ENCODE data around the gene MOSPD3.

The MOSPD3 gene

GRCh38 chr7:100568896-100569844 lies 43.2 kb upstream of the MOSPD3 start:
- Histone ChIP-seq H3K27me3 (ENCODE audit: control insufficient read depth, insufficient read depth, low read length) (no peaks in the 10 kb centered on the region), H3K9ac (ENCODE audit: low read length) (peak overlapping the region; percentile 78), H3K36me3 (ENCODE audit: control insufficient read depth, insufficient read depth, low read length) (no peaks in the 10 kb centered on the region), H3K9me3 (ENCODE audit: control insufficient read depth, insufficient read depth, low read depth, low read length) (no peaks in the 10 kb centered on the region), H3K4me3 (ENCODE audit: low read depth, low read length) (peak overlapping the region; percentile 71), H3K27ac (ENCODE audit: low read depth, low read length) (no peak overlapping the region; the same call in 1 of the 2 replicates), H3K4me1 (ENCODE audit: control insufficient read depth, insufficient read depth, low read length) (peaks cover 47% of the 10 kb centered on the region)

DNA sequence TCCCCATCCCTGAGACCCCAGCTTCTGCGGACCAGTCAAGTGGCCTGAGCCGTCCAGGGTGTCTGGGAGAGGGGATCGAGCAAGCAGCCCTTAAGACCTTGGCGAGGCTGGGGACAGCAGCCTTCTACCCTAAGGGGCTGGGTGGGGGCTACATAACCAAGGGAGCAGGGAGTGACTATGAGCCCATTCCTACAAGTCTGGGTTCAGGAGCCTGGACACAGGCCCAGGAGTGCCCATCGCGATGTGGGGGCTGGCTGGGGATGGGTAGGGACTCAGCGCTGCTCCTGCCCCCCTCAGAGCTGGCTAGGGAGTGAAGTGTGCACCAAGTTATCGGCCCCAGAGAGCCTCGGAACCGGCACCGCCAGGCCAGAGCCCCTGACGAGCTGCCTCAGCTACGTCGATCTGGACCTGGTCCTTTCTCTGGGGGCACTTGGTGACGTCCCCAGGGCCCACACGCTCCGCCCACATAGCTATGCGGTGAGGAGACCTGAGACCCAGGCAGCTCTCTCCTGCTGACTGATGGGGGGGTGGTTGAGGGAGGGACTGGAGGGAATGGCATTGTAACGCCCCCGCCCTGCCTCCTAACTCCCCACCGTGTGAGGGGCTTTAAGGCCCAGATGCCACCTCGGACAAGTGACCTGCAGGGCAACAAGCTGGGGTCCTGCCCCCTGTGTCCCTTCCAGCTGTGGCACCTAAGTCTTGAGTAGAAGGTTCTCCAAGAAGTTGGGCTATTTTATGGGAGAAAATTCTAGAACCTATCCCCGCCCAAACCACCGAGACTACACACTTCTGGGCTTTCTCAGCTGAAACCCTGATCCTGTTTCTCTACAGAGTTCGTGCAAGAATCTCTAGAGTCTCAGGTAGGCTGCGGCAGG lies 41.1 kb upstream of the MOSPD3 start:
- H3K27ac ChIP-seq (ENCODE audit: low read depth, low read length): no peak overlapping the region; the same call in 1 of the 2 replicates
- H3K9me3 ChIP-seq (ENCODE audit: control insufficient read depth, insufficient read depth, low read depth, low read length): no peaks in the 10 kb centered on the region
- no peaks in the 10 kb centered on the region for H3K27me3 ChIP-seq (ENCODE audit: control insufficient read depth, insufficient read depth, low read length)
- peak overlapping the region; percentile 3 for H3K9ac ChIP-seq (ENCODE audit: low read length)
- peaks cover 46% of the 10 kb centered on the region for H3K4me1 ChIP-seq (ENCODE audit: control insufficient read depth, insufficient read depth, low read length)
- peaks cover 16% of the 10 kb centered on the region for H3K36me3 ChIP-seq (ENCODE audit: control insufficient read depth, insufficient read depth, low read length)
- H3K4me3 ChIP-seq (ENCODE audit: low read depth, low read length): peak overlapping the region; percentile 41

DNA sequence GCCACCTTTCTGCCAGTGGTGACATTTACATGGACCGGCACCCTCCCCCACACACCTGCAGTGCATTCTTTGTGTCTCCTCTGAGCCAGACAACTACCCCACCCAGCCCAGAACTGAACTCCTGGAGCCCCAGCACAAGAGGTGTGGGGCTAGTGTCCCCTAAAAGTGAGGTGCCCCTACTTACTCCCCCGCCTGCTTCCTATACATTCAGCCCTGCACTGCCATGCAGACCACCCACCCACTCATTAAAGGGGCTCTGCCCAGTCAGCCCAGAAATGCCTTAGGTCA lies 40.6 kb upstream of the MOSPD3 start:
- Histone ChIP-seq H3K27me3 (ENCODE audit: control insufficient read depth, insufficient read depth, low read length) (no peaks in the 10 kb centered on the region), H3K9ac (ENCODE audit: low read length) (peak overlapping the region; percentile 3), H3K36me3 (ENCODE audit: control insufficient read depth, insufficient read depth, low read length) (peaks cover 22% of the 10 kb centered on the region), H3K27ac (ENCODE audit: low read depth, low read length) (no peak overlapping the region), H3K9me3 (ENCODE audit: control insufficient read depth, insufficient read depth, low read depth, low read length) (no peaks in the 10 kb centered on the region), H3K4me1 (ENCODE audit: control insufficient read depth, insufficient read depth, low read length) (peaks cover 44% of the 10 kb centered on the region), H3K4me3 (ENCODE audit: low read depth, low read length) (peak overlapping the region; percentile 41; the same call in 1 of the 2 replicates)

- Histone ChIP-seq H3K4me1 (ENCODE audit: control insufficient read depth, insufficient read depth, low read length) (peaks cover 41% of the 10 kb centered on the region), H3K27me3 (ENCODE audit: control insufficient read depth, insufficient read depth, low read length) (no peaks in the 10 kb centered on the region), H3K9ac (ENCODE audit: low read length) (peak overlapping the region; percentile 0), H3K36me3 (ENCODE audit: control insufficient read depth, insufficient read depth, low read length) (peaks cover 26% of the 10 kb centered on the region), H3K27ac (ENCODE audit: low read depth, low read length) (peak overlapping the region; percentile 35; the same call in 1 of the 2 replicates), H3K9me3 (ENCODE audit: control insufficient read depth, insufficient read depth, low read depth, low read length) (no peaks in the 10 kb centered on the region), H3K4me3 (ENCODE audit: low read depth, low read length) (peak overlapping the region; percentile 41; the same call in 1 of the 2 replicates)
Observed at GRCh38 chr7:100572281-100572948, 39.9 kb upstream of the MOSPD3 start.

GRCh38 chr7:100572949-100573675 lies 39.2 kb upstream of the MOSPD3 start:
- H3K27me3 ChIP-seq (ENCODE audit: control insufficient read depth, insufficient read depth, low read length): no peaks in the 10 kb centered on the region

GRCh38 chr7:100573691-100574361 lies 38.5 kb upstream of the MOSPD3 start, which contains the start of gene SAP25:
TSS of gene SAP25 (minus strand) at chr7:100573900. CDS start at chr7:100573742, 158 bp downstream.
- Histone ChIP-seq H3K27ac (ENCODE audit: low read depth, low read length) (no peak within 1 kb of the TSS), H3K9ac (ENCODE audit: low read length) (no peak within 1 kb of the TSS), H3K36me3 (ENCODE audit: control insufficient read depth, insufficient read depth, low read length) (peaks cover 40% of the 10 kb centered on the region), H3K4me1 (ENCODE audit: control insufficient read depth, insufficient read depth, low read length) (peaks cover 30% of the 10 kb centered on the region), H3K27me3 (ENCODE audit: control insufficient read depth, insufficient read depth, low read length) (no peaks in the 10 kb centered on the region), H3K4me3 (ENCODE audit: low read depth, low read length) (no peak within 1 kb of the TSS), H3K9me3 (ENCODE audit: control insufficient read depth, insufficient read depth, low read depth, low read length) (no peaks in the 10 kb centered on the region)

More at GRCh38 chr7:100572949-100573675, 39.2 kb upstream of the MOSPD3 start:
- Histone ChIP-seq H3K27ac (ENCODE audit: low read depth, low read length) (no peak overlapping the region), H3K9me3 (ENCODE audit: control insufficient read depth, insufficient read depth, low read depth, low read length) (no peaks in the 10 kb centered on the region), H3K4me3 (ENCODE audit: low read depth, low read length) (no peak overlapping the region), H3K9ac (ENCODE audit: low read length) (no peak overlapping the region), H3K4me1 (ENCODE audit: control insufficient read depth, insufficient read depth, low read length) (peaks cover 35% of the 10 kb centered on the region), H3K36me3 (ENCODE audit: control insufficient read depth, insufficient read depth, low read length) (peaks cover 33% of the 10 kb centered on the region)

- H3K4me3 ChIP-seq (ENCODE audit: low read depth, low read length): no peak overlapping the region
- H3K4me1 ChIP-seq (ENCODE audit: control insufficient read depth, insufficient read depth, low read length): peaks cover 25% of the 10 kb centered on the region
- peaks cover 45% of the 10 kb centered on the region for H3K36me3 ChIP-seq (ENCODE audit: control insufficient read depth, insufficient read depth, low read length)
- H3K9ac ChIP-seq (ENCODE audit: low read length): no peak overlapping the region
- no peak overlapping the region for H3K27ac ChIP-seq (ENCODE audit: low read depth, low read length)
- H3K9me3 ChIP-seq (ENCODE audit: control insufficient read depth, insufficient read depth, low read depth, low read length): no peaks in the 10 kb centered on the region
- H3K27me3 ChIP-seq (ENCODE audit: control insufficient read depth, insufficient read depth, low read length): no peaks in the 10 kb centered on the region
Observed at GRCh38 chr7:100574362-100575205, 37.8 kb upstream of the MOSPD3 start.

- no peak overlapping the region for H3K9ac ChIP-seq (ENCODE audit: low read length)
- H3K27me3 ChIP-seq (ENCODE audit: control insufficient read depth, insufficient read depth, low read length): no peaks in the 10 kb centered on the region
- H3K9me3 ChIP-seq (ENCODE audit: control insufficient read depth, insufficient read depth, low read depth, low read length): no peaks in the 10 kb centered on the region
- H3K36me3 ChIP-seq (ENCODE audit: control insufficient read depth, insufficient read depth, low read length): peaks cover 52% of the 10 kb centered on the region
- H3K27ac ChIP-seq (ENCODE audit: low read depth, low read length): no peak overlapping the region
- H3K4me3 ChIP-seq (ENCODE audit: low read depth, low read length): no peak overlapping the region
- peaks cover 22% of the 10 kb centered on the region for H3K4me1 ChIP-seq (ENCODE audit: control insufficient read depth, insufficient read depth, low read length)
Observed at GRCh38 chr7:100575206-100575631, 37.1 kb upstream of the MOSPD3 start.

DNA sequence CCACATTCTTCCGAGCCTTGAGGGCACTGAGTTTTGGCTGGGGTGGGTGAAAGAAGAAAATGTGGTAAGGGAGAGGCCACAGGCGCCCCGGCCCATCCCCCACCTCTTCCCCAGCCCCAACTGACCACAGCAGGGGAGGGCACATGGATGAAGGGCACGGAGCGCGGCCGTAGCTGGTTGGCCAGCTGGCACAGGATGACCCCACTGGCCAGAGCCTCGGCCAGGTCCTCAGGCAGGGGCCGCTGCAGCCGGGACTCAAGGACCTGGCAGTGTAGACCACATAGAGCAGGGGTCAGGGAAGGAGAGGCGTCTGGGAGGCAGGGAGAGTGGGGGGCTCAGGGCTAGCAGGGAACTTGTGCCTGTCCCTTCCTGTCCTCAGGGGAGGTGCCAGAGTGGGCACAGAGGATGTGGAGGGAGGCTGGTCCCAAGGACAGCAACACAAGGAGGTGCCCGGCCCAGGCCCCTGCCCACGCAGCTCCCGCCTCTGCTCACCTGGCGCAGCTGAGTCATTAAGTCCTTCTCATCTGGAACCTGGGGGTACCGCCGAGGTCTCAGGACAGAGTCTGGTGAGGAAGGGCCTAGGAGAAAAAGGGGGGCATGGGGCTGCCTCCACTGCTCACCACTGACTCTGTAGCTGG lies 36.5 kb upstream of the MOSPD3 start:
- H3K9me3 ChIP-seq (ENCODE audit: control insufficient read depth, insufficient read depth, low read depth, low read length): no peaks in the 10 kb centered on the region
- no peak overlapping the region for H3K27ac ChIP-seq (ENCODE audit: low read depth, low read length)
- H3K4me3 ChIP-seq (ENCODE audit: low read depth, low read length): no peak overlapping the region
- peaks cover 58% of the 10 kb centered on the region for H3K36me3 ChIP-seq (ENCODE audit: control insufficient read depth, insufficient read depth, low read length)
- no peak overlapping the region for H3K9ac ChIP-seq (ENCODE audit: low read length)
- H3K4me1 ChIP-seq (ENCODE audit: control insufficient read depth, insufficient read depth, low read length): peaks cover 20% of the 10 kb centered on the region
- H3K27me3 ChIP-seq (ENCODE audit: control insufficient read depth, insufficient read depth, low read length): no peaks in the 10 kb centered on the region
